Lower leg skin (tissue), 3 donors: ENCODE results near the gene CYP27B1.

Experiments
- POLR2A ChIP-seq, 2 donors: fragments of 450-650 bp; IDR thresholded peaks; one replicate each; pipeline ENCODE4 v1.6.1; 2016 to 2017; ENCODE audit warnings: antibody characterized with exemption in 2 of 2, mild to moderate bottlenecking in 1 of 2, moderate library complexity in 1 of 2
- TF ChIP-seq, protein P1 (sequence below), 3 donors: fragments of 450-650 bp; IDR thresholded peaks; one replicate each; pipeline ENCODE4 v1.5.1; 2016; ENCODE audit warnings: antibody characterized with exemption in 3 of 3, mild to moderate bottlenecking in 3 of 3, moderate library complexity in 2 of 3

DNA sequence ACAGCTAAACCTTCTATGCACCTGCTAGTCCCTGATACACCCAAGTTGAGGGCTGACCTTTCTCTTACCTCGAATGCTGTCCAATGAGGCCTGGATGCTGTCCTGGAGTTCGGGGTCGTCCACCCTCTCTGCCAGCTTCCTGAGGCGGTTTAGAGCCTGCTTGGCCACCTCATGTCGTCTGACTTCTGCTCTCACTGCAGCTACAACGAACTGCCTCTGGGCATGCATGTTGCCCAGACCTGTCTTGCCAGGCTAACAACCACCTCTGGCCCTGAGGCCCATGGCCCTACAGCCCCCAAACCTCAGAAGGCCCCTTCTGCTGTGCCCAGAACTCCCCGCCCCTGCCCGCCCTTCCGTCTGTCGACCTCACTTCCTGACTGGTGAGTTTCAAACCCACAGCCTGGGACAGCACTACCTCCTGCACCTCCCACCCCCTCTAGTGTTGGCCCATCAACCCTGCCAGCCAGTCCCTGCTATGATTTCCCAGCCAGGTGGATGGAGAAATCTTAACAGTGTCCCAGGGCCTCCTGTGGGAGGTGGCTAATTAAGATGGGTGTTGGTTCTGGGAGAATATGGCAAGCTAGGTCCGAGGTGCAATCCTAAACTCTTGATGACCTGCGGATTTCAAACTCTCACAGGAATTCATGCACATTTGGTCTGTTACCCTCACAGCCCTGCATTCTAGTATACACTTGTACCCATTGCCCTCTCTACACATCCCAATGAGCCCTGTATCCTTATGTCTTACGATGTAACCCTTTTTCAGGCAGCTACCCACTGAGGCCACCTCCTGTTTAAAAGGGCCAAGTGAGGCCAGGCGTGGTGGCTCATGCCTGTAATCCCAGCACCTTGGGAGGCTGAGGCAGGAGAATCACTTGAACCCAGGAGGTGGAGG lies 24.8 kb downstream of the CYP27B1 start:
- TF ChIP-seq, protein P1, sequence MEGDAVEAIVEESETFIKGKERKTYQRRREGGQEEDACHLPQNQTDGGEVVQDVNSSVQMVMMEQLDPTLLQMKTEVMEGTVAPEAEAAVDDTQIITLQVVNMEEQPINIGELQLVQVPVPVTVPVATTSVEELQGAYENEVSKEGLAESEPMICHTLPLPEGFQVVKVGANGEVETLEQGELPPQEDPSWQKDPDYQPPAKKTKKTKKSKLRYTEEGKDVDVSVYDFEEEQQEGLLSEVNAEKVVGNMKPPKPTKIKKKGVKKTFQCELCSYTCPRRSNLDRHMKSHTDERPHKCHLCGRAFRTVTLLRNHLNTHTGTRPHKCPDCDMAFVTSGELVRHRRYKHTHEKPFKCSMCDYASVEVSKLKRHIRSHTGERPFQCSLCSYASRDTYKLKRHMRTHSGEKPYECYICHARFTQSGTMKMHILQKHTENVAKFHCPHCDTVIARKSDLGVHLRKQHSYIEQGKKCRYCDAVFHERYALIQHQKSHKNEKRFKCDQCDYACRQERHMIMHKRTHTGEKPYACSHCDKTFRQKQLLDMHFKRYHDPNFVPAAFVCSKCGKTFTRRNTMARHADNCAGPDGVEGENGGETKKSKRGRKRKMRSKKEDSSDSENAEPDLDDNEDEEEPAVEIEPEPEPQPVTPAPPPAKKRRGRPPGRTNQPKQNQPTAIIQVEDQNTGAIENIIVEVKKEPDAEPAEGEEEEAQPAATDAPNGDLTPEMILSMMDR (IDR thresholded peaks at IDR 0.05): no peak
- no peak for TF ChIP-seq POLR2A (IDR thresholded peaks at IDR 0.05)
